GM19035 (cell line): ENCODE data around the gene GPR17.

Source experiments
- ATAC-seq: cut with Tn5 transposase; IDR thresholded peaks from one replicate; pipeline ENCODE4 v1.9.1; 2021; ENCODE audit not compliant: unreplicated experiment

Gene GPR17

GRCh38 chr2:127614246-127614645 is 31.7 kb upstream of the GPR17 start:
- ATAC-seq: no peak

- ATAC-seq: no peak
Measured at GRCh38 chr2:127614731-127615130, 31.2 kb upstream of the GPR17 start.

- no peak for ATAC-seq
Measured at GRCh38 chr2:127615511-127616166, 30.3 kb upstream of the GPR17 start.

GRCh38 chr2:127618551-127619202 is 27.3 kb upstream of the GPR17 start:
- ATAC-seq: no peak

- no peak for ATAC-seq
Measured at GRCh38 chr2:127619203-127619590, 26.8 kb upstream of the GPR17 start.

GRCh38 chr2:127619877-127620705 is 25.9 kb upstream of the GPR17 start:
- ATAC-seq: no peak

- no peak for ATAC-seq
Measured at GRCh38 chr2:127620866-127621265, 25.1 kb upstream of the GPR17 start.

- ATAC-seq: no peak
Measured at GRCh38 chr2:127621981-127622431, 23.9 kb upstream of the GPR17 start.

GRCh38 chr2:127622561-127623387 is 23.2 kb upstream of the GPR17 start:
- no peak for ATAC-seq

- no peak for ATAC-seq
Measured at GRCh38 chr2:127623388-127624319, 22.3 kb upstream of the GPR17 start.

GRCh38 chr2:127624320-127624755 is 21.6 kb upstream of the GPR17 start:
- no peak for ATAC-seq

GRCh38 chr2:127624756-127625571 is 21.0 kb upstream of the GPR17 start:
- no peak for ATAC-seq

GRCh38 chr2:127625572-127625951 is 20.4 kb upstream of the GPR17 start:
- ATAC-seq: no peak

GRCh38 chr2:127626175-127626574 is 19.8 kb upstream of the GPR17 start:
- no peak for ATAC-seq

GRCh38 chr2:127626917-127627739 is 18.8 kb upstream of the GPR17 start:
- no peak for ATAC-seq

GRCh38 chr2:127627740-127628571 is 18.0 kb upstream of the GPR17 start:
- ATAC-seq: no peak
